CMK (cell line): Measurements from ENCODE around the gene UCP2.

ENCODE experiments used
- DNase-seq: peaks from one replicate; pipeline ENCODE4 v3.0.0-alpha.2; 2010; ENCODE audit warnings: low read depth

Gene UCP2

DNA sequence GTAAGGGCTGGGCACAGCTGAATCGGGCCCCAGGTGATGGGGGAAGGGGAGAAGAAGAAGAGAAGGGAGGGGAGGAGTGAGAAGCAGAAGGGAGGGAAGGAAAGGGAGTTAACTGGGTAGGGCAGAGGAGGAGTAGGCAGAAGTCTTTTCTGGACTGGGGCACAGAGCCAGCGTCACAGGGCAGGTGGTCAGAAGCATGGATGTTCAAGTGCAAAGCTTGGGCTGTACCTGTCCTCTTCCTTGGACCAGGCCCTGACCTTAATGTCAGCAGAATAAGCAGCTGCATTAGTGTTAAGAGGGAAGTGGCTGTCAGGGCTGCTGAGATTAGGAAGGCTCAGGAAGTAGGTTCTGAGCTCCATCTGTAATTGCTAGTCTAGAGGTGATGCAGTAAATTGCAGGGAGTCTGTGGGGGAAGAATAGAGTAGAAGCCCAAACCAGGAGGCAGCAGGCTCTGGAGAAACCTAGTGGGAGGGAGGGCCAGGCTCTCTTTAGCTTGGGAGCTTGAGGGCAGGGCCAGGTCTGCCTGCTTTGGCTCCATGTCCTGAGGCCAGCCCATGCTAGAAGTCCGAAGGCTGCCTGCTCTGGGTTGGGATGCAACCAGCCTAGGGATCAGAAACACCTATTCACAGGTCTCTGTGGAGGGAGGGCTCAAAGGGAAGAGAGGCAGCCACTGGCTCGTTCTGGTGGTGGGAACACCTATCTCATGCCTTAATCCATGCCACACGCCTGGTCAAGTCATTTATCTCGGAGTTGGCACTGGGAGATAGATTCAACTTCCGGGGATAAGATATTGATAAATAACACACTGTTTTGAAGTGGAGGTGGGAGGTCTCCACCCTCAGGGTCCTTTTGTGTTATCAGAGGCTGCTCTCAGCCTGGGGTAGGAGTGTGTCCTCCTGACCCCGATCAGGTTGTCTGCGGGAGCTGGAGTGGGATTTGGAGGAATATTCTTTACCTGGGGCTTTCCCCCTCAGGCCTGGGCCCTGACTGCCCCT is 28.0 kb upstream of the UCP2 start:
- DNase-seq: no peak

DNA sequence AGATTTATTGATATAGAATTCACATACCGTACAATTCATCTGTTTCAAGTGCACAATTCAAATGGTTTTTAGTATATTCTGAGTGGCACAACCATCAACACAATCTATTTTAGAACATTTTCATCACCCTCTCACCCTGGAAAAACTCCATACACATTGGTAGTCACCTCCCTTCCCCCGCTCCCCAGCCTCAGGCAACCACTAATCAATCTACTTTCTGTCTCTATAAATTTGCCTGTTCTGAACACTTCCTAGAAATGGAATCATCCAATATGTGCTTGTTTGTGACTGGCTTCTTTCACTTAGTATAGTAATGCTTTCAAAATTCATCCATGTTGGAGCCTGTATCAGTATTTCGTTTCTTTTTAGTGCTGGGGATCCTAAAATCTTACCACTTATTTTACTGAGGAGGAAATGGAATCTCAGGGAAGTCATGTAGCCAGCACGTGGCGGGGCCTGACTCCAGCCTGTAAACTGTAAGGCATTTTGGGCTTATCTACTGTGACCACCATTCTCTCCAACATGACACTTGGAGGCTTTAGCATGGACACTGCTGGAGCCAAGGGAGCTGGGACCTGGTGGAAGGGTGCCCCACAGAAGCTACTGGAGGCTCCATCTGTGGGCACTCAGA is 27.1 kb upstream of the UCP2 start:
- DNase-seq: no peak

DNA sequence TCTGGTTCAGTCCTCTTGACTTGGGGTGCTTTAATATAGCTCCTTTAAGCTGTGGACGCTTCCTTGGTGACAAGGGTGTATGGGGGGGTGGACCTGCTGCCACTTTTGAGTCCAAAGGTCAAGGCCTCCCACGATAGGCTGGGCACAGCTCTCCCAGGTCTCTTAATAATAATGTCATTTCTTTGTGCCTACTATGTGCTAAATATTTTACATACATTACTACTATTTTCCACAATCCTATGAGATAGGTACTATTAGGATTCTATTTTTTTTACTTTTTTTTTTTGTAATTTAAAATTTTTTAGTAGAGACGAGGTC is 26.5 kb upstream of the UCP2 start:
- no peak for DNase-seq

DNA sequence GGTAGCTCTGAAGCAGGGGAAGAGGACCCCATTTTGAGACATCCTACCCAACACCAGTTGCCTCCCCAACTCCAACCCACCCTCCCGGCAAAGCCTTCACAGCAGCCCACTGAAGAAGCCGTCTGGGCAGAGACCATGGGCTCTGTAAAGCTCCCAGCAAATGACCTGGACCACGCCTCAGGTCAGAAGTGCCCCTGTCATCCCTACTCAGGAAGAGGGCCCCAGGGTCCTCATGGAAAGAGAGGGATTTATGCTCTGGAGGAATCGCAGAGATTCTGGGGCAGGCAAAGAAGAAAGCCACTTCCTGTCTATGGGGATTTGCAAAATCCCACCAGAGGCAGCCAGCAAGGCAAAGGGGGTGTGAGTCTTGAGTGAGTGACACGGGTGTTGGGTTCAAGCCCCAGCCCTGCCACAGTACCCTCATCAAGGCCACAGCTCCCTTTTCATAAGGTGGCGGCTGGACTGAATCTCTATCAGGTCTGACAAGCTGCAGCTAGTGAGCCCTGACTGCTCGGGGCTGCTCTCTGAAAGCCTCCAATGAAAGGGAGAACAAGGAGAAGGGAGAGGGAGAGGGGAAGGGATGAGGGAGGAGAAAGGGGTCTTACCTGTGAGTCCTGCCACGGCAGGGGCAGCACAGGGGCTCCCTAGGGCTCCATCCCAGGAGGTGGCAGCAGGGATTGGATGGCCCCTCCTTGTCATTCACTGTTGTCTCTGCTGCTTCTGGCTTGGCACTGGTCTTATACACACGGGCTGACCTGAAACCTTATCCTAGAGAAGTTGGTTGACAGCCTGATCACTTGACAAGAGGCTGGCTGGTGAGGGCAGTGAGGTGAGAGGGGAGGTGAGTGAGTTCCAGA is 26.0 kb upstream of the UCP2 start, which contains the start of gene UCP3:
Gene UCP3, minus strand, starts transcription at position 713 of the 857 bp plus-strand sequence. CDS start 2,043 bp downstream, outside the sequence.
- no peak for DNase-seq

DNA sequence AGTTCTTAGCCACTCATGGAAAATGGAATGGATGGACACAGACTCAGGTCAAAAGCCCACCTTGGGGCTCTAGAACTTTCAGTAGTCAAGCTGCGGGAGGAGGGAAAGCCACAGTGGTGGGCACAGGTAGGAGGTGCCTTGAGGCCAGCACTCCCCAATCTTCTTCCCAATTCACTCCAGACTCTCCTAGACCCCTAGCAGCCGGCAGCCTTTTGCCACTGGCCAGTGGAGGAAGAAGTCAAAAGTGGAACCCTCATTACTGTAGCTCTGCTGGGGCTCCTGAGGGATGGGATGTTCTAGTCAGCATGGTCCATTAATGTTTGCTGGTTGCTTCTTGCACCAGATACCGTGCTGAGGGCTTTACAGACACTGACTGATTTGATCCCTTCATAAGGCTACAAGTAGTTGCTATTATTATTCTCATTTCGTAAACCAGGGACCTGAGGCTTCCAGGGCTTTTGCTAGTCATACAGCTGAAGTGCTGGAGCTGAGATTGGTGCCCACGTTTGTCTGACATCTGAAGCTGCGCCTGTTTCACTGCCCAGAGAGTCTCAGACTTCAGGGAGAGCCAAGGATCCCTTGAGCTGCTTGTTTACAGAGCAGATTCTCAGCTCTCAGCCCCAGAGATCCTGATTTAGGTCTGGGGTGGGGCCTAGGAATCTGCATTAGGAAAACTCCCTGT is 25.2 kb upstream of the UCP2 start:
- DNase-seq: no peak

DNA sequence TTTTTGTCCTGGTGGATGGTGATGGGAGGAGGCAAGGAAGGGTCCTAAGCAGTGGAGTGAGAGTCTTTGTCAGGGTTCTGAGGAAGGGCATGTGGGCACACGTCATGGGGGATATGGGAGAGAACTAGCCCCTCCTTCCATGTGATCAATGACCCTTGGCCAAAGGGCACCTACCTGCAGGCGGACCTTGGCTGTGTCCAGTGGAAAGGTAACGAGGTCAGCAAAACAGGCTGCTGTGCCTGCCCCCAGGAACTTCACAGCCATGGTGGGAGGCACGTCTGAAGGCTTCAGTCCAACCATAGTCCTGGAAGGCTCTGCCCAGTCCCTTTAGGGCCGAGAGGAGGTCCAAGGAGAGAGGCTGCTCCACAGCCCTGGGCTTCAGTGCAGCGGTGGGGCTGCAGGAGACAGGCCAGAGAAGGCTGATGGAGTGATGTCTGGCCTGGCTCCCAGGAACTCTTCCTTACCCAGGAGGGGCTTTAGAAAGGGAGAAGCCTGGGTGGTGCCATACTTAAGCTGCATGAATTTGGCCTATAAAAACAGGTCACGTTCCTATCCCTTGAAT is 24.2 kb upstream of the UCP2 start:
- no peak for DNase-seq

DNA sequence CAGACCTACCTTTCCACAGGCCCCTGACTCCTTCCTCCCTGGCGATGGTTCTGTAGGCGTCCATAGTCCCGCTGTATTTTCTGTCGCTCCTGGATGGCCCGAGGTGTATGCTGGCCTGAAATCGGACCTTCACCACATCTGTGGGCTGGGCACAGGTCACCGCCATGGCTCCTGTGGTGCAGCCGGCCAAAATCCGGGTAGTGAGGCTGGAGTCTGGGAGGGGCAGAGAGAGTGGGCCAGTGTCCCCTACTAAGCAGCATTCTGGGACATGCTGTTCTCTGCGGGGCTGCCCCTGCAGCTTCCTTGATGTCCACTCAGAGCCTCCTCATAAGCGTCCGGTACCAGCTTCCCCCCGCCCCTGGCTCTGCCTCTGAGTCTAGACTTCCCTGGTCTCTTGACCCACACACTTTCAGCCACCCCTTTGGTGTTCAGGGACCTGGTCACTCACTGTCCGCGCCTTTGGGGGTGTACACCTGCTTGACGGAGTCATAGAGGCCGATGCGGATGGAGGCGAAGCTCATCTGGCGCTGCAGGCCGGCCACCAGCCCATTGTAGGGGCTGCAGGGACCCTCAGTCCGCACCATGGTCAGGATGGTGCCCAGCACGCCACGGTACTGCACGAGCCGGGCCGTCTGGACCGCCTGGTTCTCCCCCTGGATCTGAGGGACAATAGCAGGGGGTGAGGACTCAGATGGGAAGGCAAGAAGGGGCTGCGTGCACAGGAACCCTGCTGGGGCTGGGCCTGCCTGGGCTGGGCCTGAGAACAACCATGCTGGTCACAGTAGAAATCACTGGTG is 23.3 kb upstream of the UCP2 start:
- DNase-seq: no peak

DNA sequence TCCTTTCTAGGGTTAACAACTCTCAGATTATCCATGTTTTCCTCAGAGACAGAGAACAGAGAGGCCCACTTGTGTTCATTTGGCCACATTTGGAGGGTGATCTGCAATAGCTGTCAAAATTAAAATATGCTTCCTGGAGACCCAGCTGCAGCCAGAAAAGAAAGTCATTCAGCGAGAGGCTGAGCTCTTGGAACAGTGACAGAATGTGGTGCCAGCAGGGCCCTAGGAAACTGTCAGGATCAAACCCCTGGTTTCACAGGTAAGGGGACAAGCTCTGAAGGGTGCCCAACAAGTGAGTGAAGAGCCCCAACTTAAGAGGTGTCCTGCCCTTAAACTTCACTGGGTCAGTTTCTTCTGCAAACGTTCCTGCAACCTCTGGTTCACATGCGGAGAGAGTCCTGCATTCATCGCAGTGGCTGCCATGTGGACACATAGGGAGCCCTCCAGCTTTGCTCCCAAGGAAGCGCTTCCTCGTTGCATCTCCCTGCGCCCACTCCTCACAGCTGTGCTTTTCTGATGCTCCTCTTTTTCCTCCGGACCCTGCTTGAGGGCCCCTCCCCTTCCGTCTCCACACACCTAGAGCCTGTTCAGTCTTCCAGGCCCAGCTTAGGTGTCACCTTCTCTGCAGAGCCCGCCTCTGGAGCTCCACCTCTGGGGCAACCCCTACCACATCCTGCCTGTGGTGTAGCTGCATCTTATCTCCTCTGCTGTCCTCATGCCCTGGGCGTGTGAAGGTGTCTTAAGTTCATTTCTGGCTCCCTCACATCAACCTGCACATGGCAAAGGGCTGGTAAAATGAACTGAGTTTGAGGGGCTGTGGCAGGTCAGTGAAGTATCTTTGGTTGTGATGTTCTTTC is 22.3 kb upstream of the UCP2 start:
- no peak for DNase-seq

DNA sequence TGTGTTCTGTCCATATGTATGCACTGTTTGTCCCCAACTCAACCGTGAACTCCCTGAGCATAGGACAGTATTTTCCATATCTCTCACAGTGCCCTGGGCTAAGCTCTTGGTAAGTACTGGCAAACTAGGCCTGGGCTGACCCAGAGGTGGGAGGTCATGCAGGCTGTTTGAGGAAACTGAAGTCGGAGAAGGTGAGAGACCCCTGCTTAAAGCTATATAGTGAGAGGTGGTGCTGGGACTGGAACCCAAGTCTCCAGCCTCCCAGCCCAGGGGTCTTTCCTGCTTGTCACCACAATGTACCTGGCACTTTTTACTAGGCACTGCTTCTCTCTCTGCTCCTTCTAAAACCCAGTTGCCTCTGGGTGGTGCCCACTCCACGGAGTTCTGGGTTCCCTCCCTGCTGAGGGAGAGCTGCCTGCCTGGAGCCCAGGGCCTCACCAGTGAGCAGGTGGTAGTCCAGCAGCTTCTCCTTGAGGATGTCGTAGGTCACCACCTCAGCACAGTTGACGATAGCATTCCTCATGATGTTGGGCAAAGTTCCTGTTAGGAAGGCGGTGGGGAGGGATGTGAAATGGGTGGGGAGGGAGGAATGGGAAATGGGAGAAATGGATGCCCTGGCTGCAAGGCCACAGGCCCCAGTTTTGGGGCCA is 21.5 kb upstream of the UCP2 start:
- DNase-seq: no peak

DNA sequence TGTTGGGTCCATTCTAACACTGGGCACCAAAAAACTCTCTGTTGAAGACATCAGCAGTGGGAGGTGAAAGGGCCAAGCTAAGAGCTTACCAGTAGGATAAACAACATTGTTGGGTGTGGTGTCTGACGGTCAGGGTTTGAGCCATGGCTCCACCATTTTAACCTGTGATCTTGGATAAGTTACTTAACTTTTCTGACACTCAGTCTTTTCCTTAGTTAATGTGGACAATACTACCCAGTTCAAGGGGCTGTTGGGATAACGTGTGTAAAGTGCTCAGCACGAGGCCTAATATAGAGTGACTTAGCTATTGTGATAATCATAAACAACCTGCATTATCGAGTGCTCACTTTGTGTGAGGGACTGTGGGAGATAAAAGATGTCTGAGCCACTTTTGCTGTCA is 20.2 kb upstream of the UCP2 start:
- no peak for DNase-seq

DNA sequence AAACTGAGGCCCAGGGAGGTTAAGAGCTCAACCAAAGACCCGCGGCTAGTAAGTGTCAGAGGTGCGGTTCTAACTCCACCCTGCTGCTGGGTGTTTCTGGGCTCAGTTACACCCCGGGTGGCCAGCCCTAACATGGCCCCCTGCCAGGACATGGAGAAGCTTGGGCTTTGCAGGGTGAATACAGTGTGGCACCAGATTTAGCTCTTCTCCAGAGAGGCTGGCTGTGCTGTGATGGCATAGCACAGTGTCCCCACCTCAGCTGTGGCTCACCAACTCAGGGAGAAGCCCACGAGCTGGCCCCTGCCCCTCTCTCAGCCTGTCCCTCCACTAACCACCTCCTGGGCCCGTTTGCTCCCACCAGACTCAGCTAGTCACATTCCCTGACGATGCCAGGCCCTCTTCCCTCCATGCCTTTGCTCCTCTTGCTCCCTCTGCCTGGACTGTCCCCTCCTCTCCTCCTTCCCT is 19.2 kb upstream of the UCP2 start:
- no peak for DNase-seq

DNA sequence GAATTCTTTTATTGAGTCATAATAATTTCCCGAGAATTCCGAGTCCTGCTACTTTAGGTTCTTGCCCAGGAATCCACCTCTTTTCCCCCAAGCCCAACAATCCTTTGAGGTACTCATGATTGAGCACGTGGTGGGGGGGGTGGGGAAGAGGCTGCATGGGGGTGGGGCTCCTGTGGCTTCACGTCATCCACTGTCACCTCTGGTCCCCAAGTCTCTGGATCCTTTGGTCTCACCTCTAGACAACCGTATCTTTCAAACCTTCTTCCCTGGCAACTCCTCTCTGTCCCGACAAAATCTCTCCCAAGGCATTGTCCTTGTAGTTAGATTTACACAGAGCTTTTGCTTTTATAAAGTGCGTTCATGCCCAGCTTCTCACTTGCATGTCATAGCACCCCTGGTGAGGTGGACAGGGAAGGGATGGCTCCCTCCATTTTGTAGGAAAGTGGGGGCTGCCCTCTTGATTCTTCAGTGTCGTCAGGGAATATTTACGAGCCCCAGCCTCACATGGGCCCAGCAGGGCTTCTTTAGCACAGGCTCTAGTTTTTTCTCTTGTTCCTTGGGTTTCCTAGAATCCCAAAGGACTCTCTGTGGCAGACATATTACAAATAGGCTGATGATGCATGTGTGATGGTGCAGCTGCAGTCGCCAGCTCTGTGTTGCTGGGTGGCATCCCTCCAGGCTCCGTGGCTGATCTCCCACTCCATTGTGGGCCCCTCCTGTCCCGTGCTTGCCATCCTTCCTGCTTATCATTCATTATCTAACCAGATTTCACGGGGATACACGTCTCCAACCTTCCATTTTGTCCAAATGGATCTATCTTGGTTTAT is 17.9 kb upstream of the UCP2 start:
- DNase-seq: no peak

DNA sequence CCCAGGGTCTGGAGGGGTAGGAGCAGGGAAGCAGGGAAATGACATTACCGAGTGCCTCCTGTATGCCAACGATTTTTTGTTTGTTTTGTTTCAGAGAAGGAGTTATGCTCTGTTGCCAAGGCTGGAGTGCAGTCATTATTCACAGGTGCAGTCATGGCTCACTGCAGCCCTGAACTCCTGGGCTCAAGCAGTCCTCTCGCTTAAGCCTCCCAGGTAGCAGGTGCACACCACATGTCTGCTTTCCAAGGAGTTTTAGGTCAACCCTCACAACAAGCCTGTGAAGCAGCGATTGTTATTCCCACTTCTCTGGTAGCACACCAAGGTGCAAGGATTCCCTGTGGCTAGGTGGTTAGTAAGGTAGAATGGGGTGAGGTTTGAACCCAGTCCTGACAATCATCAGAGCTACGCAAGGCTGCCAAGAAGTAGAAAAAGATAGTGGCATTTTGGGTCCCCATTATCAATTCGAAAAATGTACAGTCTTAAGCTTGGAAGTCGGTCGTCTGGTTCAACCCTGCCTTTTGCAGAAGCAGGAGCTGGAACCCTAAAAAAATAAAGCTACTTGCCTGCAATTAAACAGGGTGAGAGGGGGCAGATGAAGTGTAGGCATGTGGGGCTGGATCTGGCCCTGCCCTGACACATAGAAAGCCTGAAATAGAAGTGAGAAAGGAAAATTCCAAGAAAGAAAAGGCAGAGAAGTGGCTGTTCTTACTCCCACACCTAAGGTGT is 17.1 kb upstream of the UCP2 start:
- no peak for DNase-seq

DNA sequence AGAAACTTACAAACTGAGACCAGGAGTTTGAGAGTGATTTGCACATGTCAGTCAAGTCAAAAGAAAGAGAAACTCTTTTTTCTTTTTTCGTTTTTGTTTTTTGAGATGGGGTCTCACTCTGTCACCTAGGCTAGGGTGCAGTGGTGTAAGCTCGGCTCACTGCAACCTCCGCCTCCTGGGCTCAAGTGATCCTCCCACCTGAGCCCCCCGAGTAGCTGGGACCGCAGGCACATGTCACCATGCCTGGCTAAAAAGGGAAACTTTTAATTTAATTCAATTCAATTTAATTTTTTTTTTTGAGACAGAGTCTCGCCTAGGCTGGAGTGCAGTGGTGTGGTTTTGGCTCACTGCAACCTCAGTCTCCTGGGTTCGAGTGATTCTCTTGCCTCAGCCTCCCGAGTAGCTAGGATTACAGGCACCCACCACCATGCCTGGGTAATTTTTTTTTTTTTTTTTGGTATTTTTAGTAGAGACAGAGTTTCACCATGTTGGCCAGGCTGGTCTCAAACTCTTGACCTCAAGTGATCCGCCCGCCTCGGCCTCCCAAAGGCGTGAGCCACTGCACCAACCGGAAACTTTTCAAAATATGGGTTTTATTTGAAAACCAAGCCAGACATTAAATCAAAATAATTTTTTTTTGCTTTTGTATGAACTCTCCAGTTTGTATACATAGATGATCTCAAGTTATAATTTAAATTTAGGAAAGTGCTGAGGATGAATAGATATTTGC is 16.4 kb upstream of the UCP2 start:
- DNase-seq: no peak

DNA sequence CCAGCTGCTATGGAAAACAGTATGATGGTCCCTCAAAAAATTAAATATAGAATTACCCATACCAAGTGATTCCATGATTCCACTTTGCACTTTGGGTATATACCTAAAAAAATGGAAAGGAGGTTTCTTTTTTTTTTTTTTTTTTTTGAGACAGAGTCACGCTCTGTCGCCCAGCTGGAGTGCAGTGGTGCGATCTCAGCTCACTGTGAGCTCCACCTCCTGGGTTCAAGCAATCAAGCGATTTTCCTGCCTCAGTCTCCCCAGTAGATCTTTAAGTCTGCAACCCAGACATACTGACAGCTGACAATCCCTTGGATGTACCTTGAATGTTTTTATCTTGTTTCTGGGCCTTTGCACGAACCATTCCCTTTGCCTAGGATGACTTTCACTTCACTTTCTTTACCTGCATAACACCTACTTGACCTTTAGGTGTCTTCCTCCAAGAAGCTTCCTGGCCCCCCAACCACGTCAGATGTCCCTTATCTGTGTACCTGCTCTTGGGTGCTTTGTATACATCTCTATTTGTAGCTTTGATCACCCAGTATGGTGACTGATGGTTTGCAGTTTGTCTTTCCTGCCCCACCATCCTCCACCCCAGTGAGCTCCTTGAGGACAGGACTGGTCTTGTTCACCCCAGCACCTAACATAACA is 14.6 kb upstream of the UCP2 start:
- DNase-seq: no peak

DNA sequence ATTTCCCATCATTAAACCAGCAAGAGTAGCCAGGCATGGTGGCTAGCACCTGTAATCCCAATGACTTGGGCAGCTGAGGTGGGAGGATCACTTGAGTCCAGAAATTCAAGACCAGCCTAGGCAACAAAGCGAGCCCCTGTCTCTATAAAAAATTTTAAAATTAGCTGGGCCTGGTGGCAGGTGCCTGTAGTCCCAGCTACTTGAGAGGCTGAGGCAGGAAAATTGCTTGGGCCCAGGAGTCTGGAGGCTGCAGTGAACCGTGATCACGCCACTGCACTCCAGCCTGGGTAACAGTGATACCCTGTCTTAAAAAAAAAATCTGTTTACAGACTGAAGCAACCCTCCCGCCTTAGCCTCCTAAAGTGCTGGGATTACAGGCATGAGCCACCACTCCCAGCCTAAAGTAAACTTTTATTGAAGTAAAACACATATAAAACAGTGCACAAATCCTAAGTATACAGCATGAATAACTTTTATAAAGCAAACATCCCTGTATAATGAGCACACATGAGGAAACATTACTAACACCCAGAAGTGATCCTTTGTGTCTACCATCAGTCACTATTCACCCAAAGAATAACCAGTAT is 13.6 kb upstream of the UCP2 start:
- no peak for DNase-seq
